ENCODE data around the gene MCM3.
A peak's percentile ranks its signal among the peaks of the same experiment; 100 is the strongest.

The MCM3 gene

DNA sequence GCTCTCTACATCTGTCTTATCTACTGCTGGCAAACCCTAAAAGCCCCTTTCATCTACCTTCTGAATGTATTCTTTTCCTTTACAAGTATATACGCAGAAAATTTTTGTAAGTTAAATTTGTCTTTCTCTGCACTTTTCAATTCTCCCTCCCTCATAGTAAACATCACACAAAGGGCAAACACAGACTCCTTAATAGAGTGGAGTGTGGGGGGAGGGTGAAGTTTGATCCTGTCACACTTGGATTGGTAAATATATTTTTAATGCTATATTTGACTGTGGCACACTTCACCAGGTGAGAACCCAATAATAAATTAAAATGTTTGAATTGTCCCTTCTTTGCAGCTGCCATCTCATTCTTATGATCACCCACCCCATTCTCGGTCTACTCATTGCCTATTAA lies 44.2 kb upstream of the MCM3 start:
- Histone ChIP-seq H3K23ac (ENCODE audit: low read length) (no peak overlapping the region), H3K4me1 (ENCODE audit: control insufficient read depth in 1 of 2, insufficient read depth in 2 of 2, low read length in 2 of 2) (peaks cover 16 to 28% of the 10 kb centered on the region in 2 experiments), H3K27me3 (ENCODE audit: insufficient read depth, low read length) (no peaks in the 10 kb centered on the region), H2AK5ac (ENCODE audit: low read length) (no peak overlapping the region), H4K12ac (ENCODE audit: low read depth, low read length) (no peak overlapping the region), H3K4ac (ENCODE audit: low read depth, low read length) (no peak overlapping the region), H3K27ac (ENCODE audit: low read depth, low read length) (no peak overlapping the region), H2BK12ac (ENCODE audit: low read length) (no peak overlapping the region), H4K8ac (ENCODE audit: low read depth, low read length) (no peak overlapping the region), H3K79me1 (ENCODE audit: low read length) (peaks cover 18% of the 10 kb centered on the region), H2BK120ac (ENCODE audit: insufficient read depth, low read length, poor library complexity) (no peak overlapping the region), H3K79me2 (ENCODE audit: control insufficient read depth, insufficient read depth, low read length, poor library complexity) (no peaks in the 10 kb centered on the region), H3K14ac (ENCODE audit: low read length) (no peak overlapping the region), H3K4me3 (ENCODE audit: low read depth, low read length) (no peak overlapping the region), H2AFZ (ENCODE audit: insufficient read depth, low read length, poor library complexity) (no peak overlapping the region), H3K36me3 (ENCODE audit: control insufficient read depth in 1 of 2, insufficient read depth in 2 of 2, low read length in 2 of 2) (no peaks in the 10 kb centered on the region), H4K91ac (ENCODE audit: low read depth, low read length) (no peak overlapping the region), H3K18ac (ENCODE audit: low read length) (no peak overlapping the region), H3K4me2 (ENCODE audit: low read length) (no peak overlapping the region), H2BK5ac (ENCODE audit: low read depth, low read length, poor library complexity) (no peak overlapping the region), H3K9ac (ENCODE audit: low read length) (no peak overlapping the region), H3K9me3 (ENCODE audit: insufficient read depth, low read depth, low read length) (no peaks in the 10 kb centered on the region)
- WGBS (ENCODE audit: extremely low coverage, insufficient coverage, insufficient read length) = no CpG with 5 or more reads among the region's 2 CpGs
- DNase-seq = no peak

DNA sequence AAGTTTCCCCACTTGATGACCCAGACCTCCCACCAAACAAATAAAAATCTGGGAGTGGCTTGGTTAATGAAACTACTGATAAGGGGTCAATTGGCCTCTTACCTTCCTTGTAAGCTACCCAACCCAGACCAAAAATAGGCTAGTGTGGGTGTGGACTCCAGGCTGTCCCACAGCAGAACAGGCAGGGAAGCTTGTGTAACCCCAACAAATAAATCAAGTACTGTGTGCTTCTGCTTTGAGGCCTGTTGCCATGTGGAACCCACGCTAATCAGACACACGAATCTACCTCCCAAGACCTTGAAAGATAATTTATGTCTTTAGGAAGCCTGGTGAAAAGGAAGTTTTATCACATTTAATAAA lies 43.7 kb upstream of the MCM3 start:
- no peaks in the 10 kb centered on the region for H3K79me2 ChIP-seq (ENCODE audit: control insufficient read depth, insufficient read depth, low read length, poor library complexity)
- no peak overlapping the region for H4K8ac ChIP-seq (ENCODE audit: low read depth, low read length)
- no peak overlapping the region for H3K4me3 ChIP-seq (ENCODE audit: low read depth, low read length)
- H4K12ac ChIP-seq (ENCODE audit: low read depth, low read length) = no peak overlapping the region
- no peaks in the 10 kb centered on the region for H3K27me3 ChIP-seq (ENCODE audit: insufficient read depth, low read length)
- peaks cover 18% of the 10 kb centered on the region for H3K79me1 ChIP-seq (ENCODE audit: low read length)
- H3K14ac ChIP-seq (ENCODE audit: low read length) = no peak overlapping the region
- H3K9ac ChIP-seq (ENCODE audit: low read length) = no peak overlapping the region
- no peak overlapping the region for H3K18ac ChIP-seq (ENCODE audit: low read length)
- no peak overlapping the region for H3K27ac ChIP-seq (ENCODE audit: low read depth, low read length)
- H3K23ac ChIP-seq (ENCODE audit: low read length) = no peak overlapping the region
- no peak overlapping the region for H2AFZ ChIP-seq (ENCODE audit: insufficient read depth, low read length, poor library complexity)
- H2BK120ac ChIP-seq (ENCODE audit: insufficient read depth, low read length, poor library complexity) = no peak overlapping the region
- no peak overlapping the region for H2AK5ac ChIP-seq (ENCODE audit: low read length)
- DNase-seq = no peak
- H2BK12ac ChIP-seq (ENCODE audit: low read length) = peak overlapping the region; percentile 21
- WGBS (ENCODE audit: extremely low coverage, insufficient coverage, insufficient read length) = no CpG with 5 or more reads among the region's 2 CpGs
- H3K9me3 ChIP-seq (ENCODE audit: insufficient read depth, low read depth, low read length) = no peaks in the 10 kb centered on the region
- no peak overlapping the region for H3K4me2 ChIP-seq (ENCODE audit: low read length)
- peak overlapping the region; percentile 38 for H4K91ac ChIP-seq (ENCODE audit: low read depth, low read length)
- no peaks in the 10 kb centered on the region for H3K36me3 ChIP-seq (ENCODE audit: control insufficient read depth in 1 of 2, insufficient read depth in 2 of 2, low read length in 2 of 2)
- H2BK5ac ChIP-seq (ENCODE audit: low read depth, low read length, poor library complexity) = no peak overlapping the region
- H3K4ac ChIP-seq (ENCODE audit: low read depth, low read length) = no peak overlapping the region
- H3K4me1 ChIP-seq (ENCODE audit: control insufficient read depth in 1 of 2, insufficient read depth in 2 of 2, low read length in 2 of 2) = peaks cover 16 to 28% of the 10 kb centered on the region in 2 experiments

DNA sequence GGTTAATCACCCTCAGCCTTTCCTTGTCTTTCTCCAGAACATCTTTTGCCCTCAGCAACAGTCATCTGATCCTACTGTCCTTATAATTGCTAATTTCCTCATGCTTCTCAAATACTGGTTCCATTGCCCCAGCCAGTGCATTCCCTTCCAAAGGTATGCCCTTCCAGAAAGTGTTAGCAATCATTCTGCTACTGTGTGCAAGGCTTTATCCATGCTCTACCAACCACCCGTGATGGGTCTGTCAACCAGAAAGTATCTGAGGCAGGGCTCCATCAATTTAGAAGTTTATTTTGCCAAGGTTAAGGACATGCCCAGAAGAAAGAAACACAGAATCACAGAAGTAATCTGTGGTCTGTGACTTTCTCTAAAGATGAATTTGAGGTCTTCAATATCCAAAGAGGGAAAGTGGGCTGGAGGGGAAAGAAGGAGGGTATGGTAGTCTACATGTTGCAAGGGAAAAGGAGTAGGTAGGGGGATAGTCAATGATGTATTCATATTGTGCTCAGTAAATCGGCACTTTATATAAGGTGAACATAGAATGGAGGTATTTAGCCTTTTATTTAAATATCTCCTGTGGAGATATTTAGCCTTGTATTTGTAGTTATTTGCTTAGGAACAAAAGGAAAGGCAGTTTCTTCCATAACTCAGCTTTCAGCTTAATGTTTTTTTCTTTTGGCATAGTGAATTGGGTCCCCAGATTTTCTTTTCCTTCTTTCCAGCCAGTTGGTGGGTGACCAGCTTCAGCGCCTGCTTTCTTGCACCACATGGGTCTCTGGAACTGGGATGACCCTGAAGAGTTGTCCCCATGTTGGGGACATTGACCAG lies 42.2 kb upstream of the MCM3 start:
- H2BK120ac ChIP-seq (ENCODE audit: insufficient read depth, low read length, poor library complexity) = peak overlapping the region; percentile 65
- no peak overlapping the region for H2AFZ ChIP-seq (ENCODE audit: insufficient read depth, low read length, poor library complexity)
- H4K12ac ChIP-seq (ENCODE audit: low read depth, low read length) = no peak overlapping the region
- no peaks in the 10 kb centered on the region for H3K9me3 ChIP-seq (ENCODE audit: insufficient read depth, low read depth, low read length)
- peak overlapping the region; percentile 15 for H2AK5ac ChIP-seq (ENCODE audit: low read length)
- H3K27ac ChIP-seq (ENCODE audit: low read depth, low read length) = peak overlapping the region; percentile 50
- no peak overlapping the region for H3K4me3 ChIP-seq (ENCODE audit: low read depth, low read length)
- H4K91ac ChIP-seq (ENCODE audit: low read depth, low read length) = peak overlapping the region; percentile 69
- H3K79me2 ChIP-seq (ENCODE audit: control insufficient read depth, insufficient read depth, low read length, poor library complexity) = no peaks in the 10 kb centered on the region
- no peak overlapping the region for H4K8ac ChIP-seq (ENCODE audit: low read depth, low read length)
- no peaks in the 10 kb centered on the region for H3K36me3 ChIP-seq (ENCODE audit: control insufficient read depth in 1 of 2, insufficient read depth in 2 of 2, low read length in 2 of 2)
- H3K4ac ChIP-seq (ENCODE audit: low read depth, low read length) = no peak overlapping the region
- H2BK12ac ChIP-seq (ENCODE audit: low read length) = peak overlapping the region; percentile 46
- H3K14ac ChIP-seq (ENCODE audit: low read length) = peak overlapping the region; percentile 32
- no peak overlapping the region for H3K18ac ChIP-seq (ENCODE audit: low read length)
- peaks cover 16 to 23% of the 10 kb centered on the region in 2 experiments for H3K4me1 ChIP-seq (ENCODE audit: control insufficient read depth in 1 of 2, insufficient read depth in 2 of 2, low read length in 2 of 2)
- H3K27me3 ChIP-seq (ENCODE audit: insufficient read depth, low read length) = no peaks in the 10 kb centered on the region
- no peak overlapping the region for H3K4me2 ChIP-seq (ENCODE audit: low read length)
- H3K79me1 ChIP-seq (ENCODE audit: low read length) = peaks cover 18% of the 10 kb centered on the region
- no peak for DNase-seq
- WGBS (ENCODE audit: extremely low coverage, insufficient coverage, insufficient read length) = no CpG with 5 or more reads among the region's 3 CpGs
- H3K9ac ChIP-seq (ENCODE audit: low read length) = no peak overlapping the region
- H3K23ac ChIP-seq (ENCODE audit: low read length) = no peak overlapping the region
- H2BK5ac ChIP-seq (ENCODE audit: low read depth, low read length, poor library complexity) = peak overlapping the region; percentile 26

DNA sequence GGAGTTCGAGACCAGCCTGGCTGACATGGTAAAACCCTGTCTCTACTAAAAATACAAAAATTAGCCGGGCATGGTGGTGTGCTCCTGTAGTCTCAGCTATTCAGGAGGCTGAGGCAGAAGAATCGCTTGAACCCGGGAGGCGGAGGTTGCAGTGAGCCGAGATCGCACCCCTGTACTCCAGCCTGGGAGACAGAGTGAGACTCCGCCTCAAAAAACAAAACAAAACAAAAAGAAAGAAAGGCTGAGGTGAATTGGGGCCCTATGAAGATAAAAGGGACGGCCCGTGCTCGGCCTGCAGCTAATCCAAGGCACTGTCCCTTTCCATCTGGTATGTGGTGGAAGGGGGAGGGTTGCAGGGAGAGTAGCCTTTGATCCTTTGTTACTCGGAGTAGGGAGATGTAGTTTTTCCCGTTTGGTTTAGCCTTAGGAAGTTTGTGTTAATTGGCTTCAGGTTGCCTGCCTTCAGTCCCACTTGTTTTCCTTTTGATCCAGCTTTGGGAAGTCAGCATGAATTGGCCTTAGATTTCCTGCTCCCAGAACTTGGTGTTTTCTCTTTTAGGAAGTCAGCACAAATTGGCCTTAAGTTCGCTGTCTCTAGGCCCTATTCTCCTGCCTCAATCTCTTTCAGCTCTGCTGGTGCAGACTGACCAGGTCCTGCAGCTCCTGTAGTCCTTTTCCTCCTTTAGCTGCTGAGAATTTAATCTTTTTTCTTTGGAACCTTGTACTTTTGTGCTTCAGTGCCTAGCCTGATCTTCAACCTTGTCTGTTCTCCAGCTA lies 41.3 kb upstream of the MCM3 start:
- peak in 1 of 2 donors; percentile 34 for DNase-seq
- Histone ChIP-seq H3K18ac (ENCODE audit: low read length) (no peak overlapping the region), H2BK120ac (ENCODE audit: insufficient read depth, low read length, poor library complexity) (peak overlapping the region; percentile 85), H2BK12ac (ENCODE audit: low read length) (peak overlapping the region; percentile 98), H2AFZ (ENCODE audit: insufficient read depth, low read length, poor library complexity) (no peak overlapping the region), H3K4me1 (ENCODE audit: control insufficient read depth in 1 of 2, insufficient read depth in 2 of 2, low read length in 2 of 2) (peaks cover 16 to 22% of the 10 kb centered on the region in 2 experiments), H2BK5ac (ENCODE audit: low read depth, low read length, poor library complexity) (peak overlapping the region; percentile 80), H3K4me2 (ENCODE audit: low read length) (peak overlapping the region; percentile 33), H2AK5ac (ENCODE audit: low read length) (peak overlapping the region; percentile 88), H3K27ac (ENCODE audit: low read depth, low read length) (peak overlapping the region; percentile 50), H3K4me3 (ENCODE audit: low read depth, low read length) (no peak overlapping the region), H3K27me3 (ENCODE audit: insufficient read depth, low read length) (no peaks in the 10 kb centered on the region), H3K14ac (ENCODE audit: low read length) (peak overlapping the region; percentile 82), H3K79me1 (ENCODE audit: low read length) (peaks cover 18% of the 10 kb centered on the region), H3K9ac (ENCODE audit: low read length) (no peak overlapping the region), H3K23ac (ENCODE audit: low read length) (no peak overlapping the region), H4K8ac (ENCODE audit: low read depth, low read length) (peak overlapping the region; percentile 56), H3K79me2 (ENCODE audit: control insufficient read depth, insufficient read depth, low read length, poor library complexity) (no peaks in the 10 kb centered on the region), H4K91ac (ENCODE audit: low read depth, low read length) (peak overlapping the region; percentile 91), H3K4ac (ENCODE audit: low read depth, low read length) (peak overlapping the region; percentile 50), H3K9me3 (ENCODE audit: insufficient read depth, low read depth, low read length) (no peaks in the 10 kb centered on the region), H3K36me3 (ENCODE audit: control insufficient read depth in 1 of 2, insufficient read depth in 2 of 2, low read length in 2 of 2) (no peaks in the 10 kb centered on the region), H4K12ac (ENCODE audit: low read depth, low read length) (no peak overlapping the region)
- no CpG with 5 or more reads among the region's 14 CpGs for WGBS (ENCODE audit: extremely low coverage, insufficient coverage, insufficient read length)

Data from trophoblast cell (in vitro differentiated cells and primary cell).